HG03025 (cell line): ENCODE data around the gene TALDO1.

ENCODE experiments used
- ATAC-seq: cut with Tn5 transposase; IDR thresholded peaks from one replicate; pipeline ENCODE4 v1.9.1; 2021; ENCODE audit warnings: mild to moderate bottlenecking, moderate library complexity; ENCODE audit not compliant: unreplicated experiment, low FRiP score

TALDO1 gene

DNA sequence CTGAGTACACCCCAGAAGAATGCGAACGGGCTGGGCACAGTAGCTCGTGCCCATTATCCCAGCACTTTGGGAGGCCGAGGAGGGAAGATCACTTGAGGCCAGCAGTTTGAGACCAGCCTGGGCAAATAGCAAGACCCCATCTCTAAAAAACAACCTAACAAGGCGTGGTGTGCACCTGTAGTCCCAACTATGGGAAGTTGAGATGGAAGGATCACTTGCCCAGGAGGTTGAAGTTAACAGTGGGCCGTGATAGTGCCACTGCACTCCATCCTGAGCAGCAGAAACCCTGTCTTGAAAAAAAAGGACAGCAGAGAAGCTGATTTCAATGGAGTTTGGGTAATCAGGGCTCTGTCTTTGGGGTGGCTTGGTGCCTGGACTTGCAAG, 65.8 kb downstream of the TALDO1 start:
- ATAC-seq = no peak

DNA sequence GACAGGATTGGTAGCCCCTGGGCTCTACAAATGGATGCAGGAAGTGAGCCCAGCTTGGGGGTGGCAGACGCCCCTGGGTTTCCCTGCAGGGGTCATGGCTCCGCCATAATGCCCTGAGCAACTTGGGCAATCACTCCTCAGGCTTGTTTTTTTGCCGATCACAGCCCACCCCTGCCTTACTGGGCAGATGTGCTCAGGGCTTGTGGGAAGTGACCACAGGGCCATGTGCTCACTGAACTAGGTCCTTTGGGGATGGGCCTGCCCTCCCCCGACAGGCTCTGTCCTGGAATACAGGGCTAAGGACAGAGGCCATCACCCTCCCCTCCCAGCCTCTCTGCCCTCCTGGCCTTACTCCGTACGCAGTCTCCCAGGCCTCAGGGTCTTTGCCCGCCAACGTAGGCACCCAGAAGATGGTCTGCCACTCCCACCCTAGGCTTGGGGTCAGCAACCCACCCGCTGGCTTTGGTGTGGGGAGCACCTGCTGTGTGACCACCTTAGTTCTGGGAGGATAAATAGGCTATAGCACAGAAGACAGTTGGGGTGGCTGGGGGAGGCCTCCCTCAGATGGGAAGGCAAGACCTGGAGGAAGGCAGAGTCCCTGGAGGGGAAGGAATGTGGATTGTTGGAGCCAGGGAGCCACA, 66.3 kb downstream of the TALDO1 start:
- ATAC-seq = no peak
